Transverse colon (tissue), 4 donors: Measurements from ENCODE around the gene GNG11.

ENCODE experiments used
- CTCF ChIP-seq, 5 experiments: fragments of 200-600 bp in 3 of 5; fragments of 450-650 bp in 2 of 5; sonication (generic) in 3 of 5; IDR thresholded peaks; 1 replicate in 2 of 5; 2 replicates in 3 of 5; pipeline ENCODE4 v1.5.1; 2016 to 2017; ENCODE audit warnings: antibody characterized with exemption in 5 of 5, inconsistent platforms in 3 of 5, mild to moderate bottlenecking in 2 of 5, moderate library complexity in 1 of 5
- POLR2A ChIP-seq: fragments of 450-650 bp; IDR thresholded peaks from one replicate; pipeline ENCODE4 v1.6.1; 2016; ENCODE audit warnings: antibody characterized with exemption, mild to moderate bottlenecking, moderate library complexity
- POLR2AphosphoS5 ChIP-seq, 3 donors: sonication (generic); formaldehyde crosslinking; IDR thresholded peaks; one replicate each; pipeline ENCODE4 v1.6.1; 2016; ENCODE audit warnings: antibody characterized with exemption in 3 of 3

- TF ChIP-seq CTCF (IDR thresholded peaks at IDR 0.05) (no peak), POLR2AphosphoS5 (IDR thresholded peaks at IDR 0.05) (no peak), POLR2A (no peak)
These were observed 32.3 kb upstream of the GNG11 start for GRCh38 chr7:93889261-93889660.
